Lower lobe of right lung (tissue), 2 donors: ENCODE data around the gene APBB1IP. TPM values are rescaled to one million over a fixed set of nuclear protein-coding genes. Genes with fewer than 3 reads are reported as not detected.

Source experiments
- ATAC-seq, 2 donors: fragments of 200-7000 bp; cut with Tn5 transposase; one replicate each; pipeline ENCODE4 v1.9.1; 2020 to 2022; ENCODE audit warnings: mild to moderate bottlenecking in 2 of 2, moderate library complexity in 2 of 2
- DNase-seq: peaks from one replicate; pipeline ENCODE4 v3.0.0-alpha.2; 2020
- H3K27ac ChIP-seq: fragments of 200-600 bp; one replicate; pipeline ENCODE4 v1.8.0; 2022
- H3K27me3 ChIP-seq: fragments of 200-600 bp; one replicate; pipeline ENCODE4 v1.8.0; 2022; ENCODE audit warnings: low read depth
- H3K36me3 ChIP-seq: fragments of 200-600 bp; one replicate; pipeline ENCODE4 v1.8.0; 2022; ENCODE audit warnings: mild to moderate bottlenecking
- H3K4me1 ChIP-seq: fragments of 200-600 bp; one replicate; pipeline ENCODE4 v1.8.0; 2022
- H3K4me3 ChIP-seq: fragments of 200-600 bp; one replicate; pipeline ENCODE4 v1.8.0; 2022; ENCODE audit warnings: mild to moderate bottlenecking
- H3K9me3 ChIP-seq: fragments of 200-600 bp; one replicate; pipeline ENCODE4 v1.8.0; 2022
- intact Hi-C: fragments of 100-400 bp; cut with DNase I; formaldehyde crosslinking; loops from one replicate; pipeline ENCODE4 v1.11.0; 2022
- total RNA-seq: library from RNA; stranded (reverse); fragmentation: NEBNext Ultra II Directional; extraction: Animal tissue kit (Norgen Biotek cat#: 25700); gene quantifications from one replicate; pipeline ENCODE4 v1.2.1, GENCODE V29; 2021
- TF ChIP-seq, protein P1 (sequence below): fragments of 200-600 bp; IDR thresholded peaks from one replicate; pipeline ENCODE4 v1.8.0; 2022; ENCODE audit warnings: antibody characterized with exemption, mild to moderate bottlenecking
- donor health status: DM: no; HTN: yes; CAD: no; lungs with severe emphysema.

Gene APBB1IP
- total RNA-seq, 1 donor from 2014 or later, result 36.8 TPM

DNA sequence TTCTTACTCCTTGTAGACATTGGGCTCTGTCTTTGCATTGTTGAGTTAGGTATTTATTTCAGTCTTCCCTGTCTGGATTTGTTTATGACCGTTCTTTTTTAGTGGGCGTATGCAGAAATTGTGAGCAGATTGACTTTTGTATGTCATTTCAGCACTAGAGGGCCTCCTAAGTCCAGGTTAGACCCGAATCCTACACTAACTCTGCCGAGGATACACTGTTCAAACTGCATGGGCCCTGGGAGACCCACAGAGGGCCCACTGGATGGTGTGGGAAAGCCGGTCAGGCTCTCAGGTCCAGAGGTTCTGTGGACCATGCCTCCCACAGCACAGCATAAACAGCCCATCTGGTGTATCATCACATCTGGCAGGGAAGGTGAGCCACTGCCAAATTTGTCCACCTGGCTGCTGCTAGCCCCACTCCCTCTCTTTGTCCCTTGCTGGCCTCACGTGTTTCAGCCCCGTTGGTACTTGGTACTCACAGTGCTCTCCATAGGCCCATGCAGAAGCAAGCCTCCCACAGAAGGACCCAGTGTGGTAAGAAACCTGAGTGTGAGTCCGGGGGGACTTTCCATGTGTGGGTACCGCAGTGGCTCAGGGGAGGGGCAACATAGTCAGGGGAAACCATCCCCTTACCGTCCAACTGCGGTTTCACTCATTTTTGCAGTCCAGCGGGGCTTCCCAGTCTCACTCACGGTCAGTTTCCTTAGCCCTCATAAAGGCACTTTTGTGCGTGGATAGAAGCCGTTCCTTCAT, 112.8 kb downstream of the APBB1IP start:
- Histone ChIP-seq H3K27ac (no peak overlapping the region), H3K4me1 (peaks cover 5% of the 10 kb centered on the region), H3K27me3 (no peaks in the 10 kb centered on the region), H3K9me3 (peaks cover 7% of the 10 kb centered on the region), H3K4me3 (no peak overlapping the region), H3K36me3 (peaks cover 14% of the 10 kb centered on the region)
- ATAC-seq (peak in 1 of 2 donors; percentile 27), DNase-seq (no peak)
- intact Hi-C loops, result loop anchor here (10.0 kb wide), 1 partner anchor 216 kb away; no protein-coding TSS in a partner anchor
- TF ChIP-seq, protein P1, sequence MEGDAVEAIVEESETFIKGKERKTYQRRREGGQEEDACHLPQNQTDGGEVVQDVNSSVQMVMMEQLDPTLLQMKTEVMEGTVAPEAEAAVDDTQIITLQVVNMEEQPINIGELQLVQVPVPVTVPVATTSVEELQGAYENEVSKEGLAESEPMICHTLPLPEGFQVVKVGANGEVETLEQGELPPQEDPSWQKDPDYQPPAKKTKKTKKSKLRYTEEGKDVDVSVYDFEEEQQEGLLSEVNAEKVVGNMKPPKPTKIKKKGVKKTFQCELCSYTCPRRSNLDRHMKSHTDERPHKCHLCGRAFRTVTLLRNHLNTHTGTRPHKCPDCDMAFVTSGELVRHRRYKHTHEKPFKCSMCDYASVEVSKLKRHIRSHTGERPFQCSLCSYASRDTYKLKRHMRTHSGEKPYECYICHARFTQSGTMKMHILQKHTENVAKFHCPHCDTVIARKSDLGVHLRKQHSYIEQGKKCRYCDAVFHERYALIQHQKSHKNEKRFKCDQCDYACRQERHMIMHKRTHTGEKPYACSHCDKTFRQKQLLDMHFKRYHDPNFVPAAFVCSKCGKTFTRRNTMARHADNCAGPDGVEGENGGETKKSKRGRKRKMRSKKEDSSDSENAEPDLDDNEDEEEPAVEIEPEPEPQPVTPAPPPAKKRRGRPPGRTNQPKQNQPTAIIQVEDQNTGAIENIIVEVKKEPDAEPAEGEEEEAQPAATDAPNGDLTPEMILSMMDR, result no peak

DNA sequence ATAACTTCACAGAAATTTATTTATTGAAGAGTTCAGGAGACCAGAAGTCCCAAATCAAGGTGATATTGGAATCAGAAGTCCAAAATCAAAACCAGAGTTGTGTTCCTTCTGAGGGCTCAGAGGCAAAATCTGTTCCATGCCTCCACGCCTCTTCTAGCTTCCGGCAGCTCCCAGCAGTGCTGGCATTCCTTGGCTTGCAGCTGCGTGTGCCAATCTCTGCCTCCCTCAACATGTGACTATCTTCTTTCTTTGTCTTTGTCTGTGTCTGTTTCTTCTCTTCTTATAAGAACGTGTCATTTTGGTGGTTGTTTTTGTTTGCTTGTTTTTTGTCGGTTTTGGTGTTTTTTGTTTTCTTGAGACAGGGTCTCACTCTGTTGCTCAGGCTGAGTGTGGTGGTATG, 116.1 kb downstream of the APBB1IP start:
- H3K9me3 ChIP-seq, result peaks cover 7% of the 10 kb centered on the region
- no peak overlapping the region for H3K27ac ChIP-seq
- H3K27me3 ChIP-seq, result no peaks in the 10 kb centered on the region
- TF ChIP-seq, protein P1, result no peak
- peaks cover 22% of the 10 kb centered on the region for H3K4me1 ChIP-seq
- intact Hi-C loops, result loop anchor here (10.0 kb wide), 1 partner anchor 219 kb away; no protein-coding TSS in a partner anchor
- DNase-seq (no peak), ATAC-seq (no peak)
- no peak overlapping the region for H3K4me3 ChIP-seq
- H3K36me3 ChIP-seq, result peaks cover 14% of the 10 kb centered on the region

DNA sequence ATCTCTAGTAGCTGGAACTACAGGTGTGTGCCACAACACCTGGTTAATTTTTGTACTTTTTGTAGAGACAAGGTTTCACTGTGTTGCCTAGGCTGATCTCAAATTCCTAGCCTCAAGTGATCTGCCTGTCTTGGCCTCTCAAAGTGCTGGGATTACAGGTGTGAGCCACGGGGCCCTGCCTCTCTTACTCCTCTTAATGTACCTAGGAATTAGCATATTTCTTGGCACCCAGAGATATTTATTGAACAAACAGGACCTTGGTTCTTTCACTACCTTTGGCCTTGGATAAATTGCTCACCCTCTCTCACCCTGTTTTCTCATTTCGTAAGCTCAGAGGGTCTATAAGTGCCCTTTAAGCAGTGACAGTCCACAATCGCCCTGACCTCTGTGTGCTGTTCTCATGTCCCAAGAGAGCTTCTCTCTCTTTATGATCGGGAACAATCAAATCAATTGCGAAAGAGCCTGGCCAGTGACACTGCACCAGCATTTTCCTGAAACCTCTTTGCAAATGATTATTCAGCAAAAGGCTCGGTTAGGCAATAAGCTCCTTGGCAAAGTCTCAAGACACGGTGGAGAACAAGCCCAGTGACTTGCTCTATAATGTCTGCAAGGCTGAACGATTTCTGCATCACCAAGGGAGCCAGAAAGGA, 117.7 kb downstream of the APBB1IP start:
- Histone ChIP-seq H3K36me3 (peaks cover 24% of the 10 kb centered on the region), H3K4me1 (peaks cover 22% of the 10 kb centered on the region), H3K27me3 (no peaks in the 10 kb centered on the region), H3K9me3 (peaks cover 2% of the 10 kb centered on the region), H3K4me3 (no peak overlapping the region), H3K27ac (peak overlapping the region; percentile 41)
- DNase-seq, result peak; percentile 64
- intact Hi-C loops, result loop anchor here (10.0 kb wide), 1 partner anchor 221 kb away; no protein-coding TSS in a partner anchor
- TF ChIP-seq, protein P1, result no peak
- ATAC-seq, result peak; percentile 90 to 93

DNA sequence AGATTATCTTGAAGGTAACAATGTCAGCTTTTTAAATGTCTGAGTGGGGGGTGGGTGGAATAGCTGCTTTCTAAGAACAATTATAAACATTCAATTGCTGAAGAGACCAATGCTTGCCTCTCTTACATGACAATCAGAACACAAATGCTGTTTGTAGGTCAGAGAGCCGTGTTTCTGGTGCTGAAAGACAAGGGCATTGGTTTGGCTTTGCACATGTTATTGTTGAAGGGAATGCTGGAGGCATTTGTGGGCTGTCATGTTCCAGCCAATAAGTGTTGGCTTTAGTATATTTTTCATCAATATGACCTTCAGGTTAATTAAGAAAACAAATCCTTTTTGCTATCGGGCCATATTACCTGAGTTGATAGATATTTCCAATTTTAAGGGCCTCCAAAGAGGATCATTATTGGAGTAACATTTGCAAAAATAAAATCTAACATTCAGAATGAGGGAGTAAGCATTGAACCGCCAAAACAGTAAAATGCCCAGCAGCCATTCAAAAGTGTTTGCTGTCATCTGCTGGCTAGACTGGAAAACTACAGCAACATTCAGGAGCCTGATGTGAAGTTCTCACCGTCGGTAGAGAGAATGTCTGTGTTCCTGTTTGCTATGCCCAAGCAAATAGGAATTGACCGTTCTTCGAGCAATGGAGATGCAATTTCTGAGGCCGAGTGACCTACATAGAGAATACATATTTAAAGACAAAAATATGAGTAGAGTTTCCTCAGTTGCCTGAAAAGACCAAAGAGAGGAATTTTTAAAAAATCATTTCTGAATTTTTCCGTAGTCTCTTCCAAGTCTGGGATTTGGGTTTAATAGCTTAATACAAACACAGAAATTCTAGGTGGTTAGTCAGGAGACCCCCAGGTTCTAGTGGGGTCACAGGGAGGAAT, 118.9 kb downstream of the APBB1IP start:
- TF ChIP-seq, protein P1, result peak; percentile 76
- intact Hi-C loops, result loop anchor here (10.0 kb wide), 1 partner anchor 222 kb away; no protein-coding TSS in a partner anchor
- no peak for DNase-seq
- Histone ChIP-seq H3K9me3 (no peaks in the 10 kb centered on the region), H3K4me3 (no peak overlapping the region), H3K36me3 (peaks cover 31% of the 10 kb centered on the region), H3K4me1 (peaks cover 22% of the 10 kb centered on the region), H3K27ac (no peak overlapping the region), H3K27me3 (no peaks in the 10 kb centered on the region)
- peak; percentile 65 to 80 for ATAC-seq

DNA sequence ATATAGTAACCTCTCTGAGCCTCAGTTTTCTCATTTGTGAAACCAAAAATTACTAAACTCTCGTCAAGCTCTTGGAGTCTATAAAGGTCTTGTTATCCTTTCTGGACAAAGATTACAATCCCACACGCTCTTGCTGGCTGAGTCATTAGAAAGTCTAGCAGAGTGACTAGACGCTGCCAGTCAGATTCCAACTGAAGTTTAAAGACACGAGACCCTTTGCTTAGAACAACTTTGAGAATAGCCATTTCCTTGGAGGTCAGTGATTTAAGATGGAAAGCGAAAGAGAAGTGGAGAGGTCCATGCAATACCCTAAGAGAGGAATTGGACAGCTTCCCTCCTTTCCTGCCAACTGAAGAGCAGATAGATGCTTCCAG, 119.5 kb downstream of the APBB1IP start:
- intact Hi-C loops, result loop anchor here (10.0 kb wide), 1 partner anchor 223 kb away; no protein-coding TSS in a partner anchor
- peaks cover 31% of the 10 kb centered on the region for H3K36me3 ChIP-seq
- H3K27ac ChIP-seq, result no peak overlapping the region
- ATAC-seq, result no peak
- no peaks in the 10 kb centered on the region for H3K27me3 ChIP-seq
- TF ChIP-seq, protein P1, result no peak
- H3K4me1 ChIP-seq, result peaks cover 22% of the 10 kb centered on the region
- no peaks in the 10 kb centered on the region for H3K9me3 ChIP-seq
- no peak for DNase-seq
- no peak overlapping the region for H3K4me3 ChIP-seq
